Measurements from ENCODE around the gene SLC45A1.

The SLC45A1 gene

DNA sequence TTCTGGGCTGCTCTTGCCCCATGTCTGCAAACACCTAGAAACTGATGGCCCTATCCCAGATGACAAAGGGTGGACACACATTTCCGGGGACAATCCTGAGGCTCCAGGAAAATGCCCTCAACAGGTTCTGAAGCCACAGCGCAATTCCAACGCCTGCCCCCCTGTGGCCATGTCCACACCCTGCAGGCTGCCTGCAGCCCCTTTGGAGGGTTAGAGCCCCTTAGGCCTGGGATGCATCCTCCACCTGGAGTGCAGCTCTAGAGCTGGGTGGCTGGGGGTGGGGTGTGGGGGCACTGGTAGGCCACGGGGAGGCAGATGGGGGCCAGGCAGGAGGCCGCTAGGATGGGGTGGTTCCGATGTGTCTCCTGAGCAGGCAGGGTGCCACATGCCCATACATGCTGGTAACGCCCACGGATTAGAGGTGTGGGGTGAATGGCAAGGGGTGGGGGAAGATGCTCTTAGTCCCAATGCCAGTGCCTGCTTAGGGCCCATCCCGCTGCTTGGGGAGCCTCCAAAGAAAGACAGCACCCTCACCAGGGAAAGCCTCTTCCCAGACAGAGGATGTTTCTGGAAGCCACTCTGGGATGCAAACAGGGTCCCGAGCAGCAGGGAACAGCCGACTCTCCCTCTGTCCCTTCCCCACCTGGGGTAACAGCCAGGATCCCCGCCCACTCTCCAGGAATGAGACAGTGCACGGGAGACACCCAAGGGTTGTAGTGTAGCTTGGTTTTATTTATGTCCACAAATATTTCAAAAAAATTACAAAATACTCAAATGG is 34.0 kb downstream of the SLC45A1 start:
- Histone ChIP-seq H3K4me3 (no peak overlapping the region), H4K20me1 (peaks cover 84% of the 10 kb centered on the region), H3K27ac (no peak overlapping the region), H3K4me2 (no peak overlapping the region), H3K27me3 (no peaks in the 10 kb centered on the region), H3K36me3 (peaks cover 59% of the 10 kb centered on the region), H3K4me1 (peaks cover 21% of the 10 kb centered on the region), H3K9me3 (no peaks in the 10 kb centered on the region), H3K9ac (no peak overlapping the region)
- no peak for TF ChIP-seq Cebpa-rat (IDR thresholded peaks at IDR 0.05)

DNA sequence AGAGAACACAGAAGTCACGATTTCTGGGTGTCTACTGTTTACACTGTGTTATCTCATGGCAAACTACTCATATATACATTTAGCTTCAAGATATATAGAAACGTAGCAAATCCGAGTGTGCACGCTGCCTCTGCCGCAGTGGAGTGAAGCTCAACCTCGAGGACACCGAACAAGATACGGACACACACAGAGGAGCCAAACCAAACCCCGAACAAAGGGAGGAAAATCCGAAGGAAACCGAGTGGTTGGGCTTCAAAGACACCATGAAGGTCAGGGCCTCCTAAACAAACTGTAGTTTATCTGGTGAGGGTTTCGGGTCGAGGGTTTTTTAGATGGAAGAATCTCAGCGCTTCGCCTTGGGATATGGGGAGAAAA is 34.5 kb downstream of the SLC45A1 start:
- H3K27ac ChIP-seq, result no peak overlapping the region
- H3K9me3 ChIP-seq, result no peaks in the 10 kb centered on the region
- H3K4me3 ChIP-seq, result no peak overlapping the region
- H3K36me3 ChIP-seq, result peaks cover 65% of the 10 kb centered on the region
- peaks cover 15% of the 10 kb centered on the region for H3K4me1 ChIP-seq
- H3K27me3 ChIP-seq, result no peaks in the 10 kb centered on the region
- no peak for TF ChIP-seq Cebpa-rat (IDR thresholded peaks at IDR 0.05)
- no peak overlapping the region for H3K9ac ChIP-seq
- H4K20me1 ChIP-seq, result peaks cover 89% of the 10 kb centered on the region
- H3K4me2 ChIP-seq, result no peak overlapping the region

DNA sequence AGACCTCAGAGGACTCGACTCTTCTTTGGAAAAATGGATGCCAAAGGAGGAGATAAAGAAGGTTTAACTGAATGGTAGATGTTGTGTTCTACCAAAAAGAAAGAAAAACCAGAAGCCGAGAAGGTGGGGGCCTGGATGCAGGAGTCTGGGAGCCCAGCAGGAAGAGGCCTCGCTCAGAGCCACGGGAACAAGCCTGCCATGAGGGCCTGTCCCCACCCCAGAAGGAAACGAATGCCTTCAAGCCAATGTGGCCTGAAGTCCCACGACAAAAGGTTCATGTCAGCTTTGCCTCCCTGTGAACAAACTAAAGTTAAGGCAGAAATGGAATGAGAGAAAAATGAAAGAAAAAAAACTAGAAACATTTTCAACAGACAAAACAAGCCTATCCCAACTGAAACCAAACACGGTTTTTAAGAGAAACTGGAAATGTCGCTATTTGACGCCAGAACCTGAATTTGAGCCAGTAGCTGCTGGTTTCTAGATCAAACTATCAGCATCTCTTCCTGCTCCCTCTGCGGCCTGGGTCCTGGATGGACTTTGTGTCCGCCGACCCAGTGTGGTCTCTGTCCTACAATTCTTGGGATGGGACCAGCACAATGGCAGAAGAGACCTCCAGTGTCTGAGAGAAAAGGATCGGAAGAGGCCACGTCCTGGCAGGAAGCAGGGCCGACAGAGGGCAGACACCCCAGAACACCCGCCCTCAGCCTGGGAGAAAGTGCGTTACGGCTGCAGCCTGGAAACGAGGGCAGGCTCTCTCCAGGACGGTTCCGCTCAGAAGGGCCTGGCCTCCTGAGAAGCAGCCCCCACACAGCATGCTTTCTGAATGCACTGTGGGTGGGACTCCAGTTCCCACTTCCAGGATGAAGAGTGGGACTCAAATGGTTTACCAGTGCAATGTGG is 35.2 kb downstream of the SLC45A1 start:
- no peak overlapping the region for H3K4me3 ChIP-seq
- TF ChIP-seq Cebpa-rat (IDR thresholded peaks at IDR 0.05), result no peak
- peaks cover 92% of the 10 kb centered on the region for H4K20me1 ChIP-seq
- H3K36me3 ChIP-seq, result peaks cover 72% of the 10 kb centered on the region
- H3K9me3 ChIP-seq, result no peaks in the 10 kb centered on the region
- no peak overlapping the region for H3K9ac ChIP-seq
- H3K27ac ChIP-seq, result no peak overlapping the region
- H3K27me3 ChIP-seq, result no peaks in the 10 kb centered on the region
- H3K4me1 ChIP-seq, result peaks cover 8% of the 10 kb centered on the region
- no peak overlapping the region for H3K4me2 ChIP-seq

DNA sequence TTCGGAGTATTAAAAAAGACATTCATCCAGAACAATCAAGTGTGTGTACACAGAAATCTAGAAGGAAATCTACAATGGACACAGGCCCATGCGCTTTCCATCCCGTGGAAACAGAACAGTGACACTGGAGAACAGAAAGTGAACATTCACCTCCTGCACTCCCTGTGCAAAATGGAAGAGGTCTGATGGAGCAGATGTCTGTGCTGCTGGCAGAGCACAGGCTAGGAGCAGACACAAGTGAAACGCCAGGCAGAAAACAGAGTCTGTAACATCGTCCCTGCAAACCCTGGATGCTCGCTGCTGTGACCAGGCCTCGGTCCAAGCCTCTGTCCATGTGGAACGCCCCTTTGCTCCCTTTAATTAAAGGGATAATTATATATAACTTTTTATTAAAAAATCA is 36.1 kb downstream of the SLC45A1 start:
- H3K27ac ChIP-seq, result no peak overlapping the region

DNA sequence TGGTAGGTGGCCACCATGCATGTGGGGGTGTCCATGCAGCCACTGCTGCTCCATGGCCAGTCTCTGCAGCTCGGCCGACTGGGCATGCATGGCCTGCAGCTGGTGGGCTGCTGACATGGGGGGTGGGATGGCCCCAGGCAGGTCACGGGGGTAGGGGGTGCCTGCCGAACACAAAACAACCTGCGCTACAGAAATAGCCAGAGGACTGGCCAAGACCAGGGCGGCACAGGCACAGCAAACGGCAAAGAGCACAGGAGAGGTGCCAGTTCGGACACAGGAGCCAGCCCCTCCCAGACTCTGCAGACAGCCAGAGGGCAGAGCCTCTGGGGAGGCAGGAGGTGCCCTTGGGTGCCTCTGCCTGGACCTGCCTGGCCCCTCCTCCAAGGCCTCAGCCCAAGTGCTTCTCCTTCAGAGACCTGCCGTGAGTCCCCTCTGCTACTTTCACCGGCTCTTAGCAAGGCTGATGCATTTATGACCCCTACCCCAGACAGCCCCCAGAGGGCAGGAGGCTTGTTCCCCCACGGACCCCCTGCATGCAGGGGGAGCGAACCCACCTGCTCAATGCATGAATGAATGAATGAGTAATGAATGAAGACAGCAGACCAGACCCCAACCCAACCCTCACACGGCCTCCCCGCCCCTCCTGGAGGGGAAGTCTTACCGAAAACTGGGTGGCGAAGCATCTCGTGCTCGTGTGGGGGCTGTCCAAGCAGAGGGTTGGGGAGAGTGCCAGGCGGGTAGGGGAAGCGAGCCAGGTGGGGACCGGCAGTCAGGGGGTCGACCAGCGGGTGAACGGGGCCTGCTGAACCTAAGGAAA is 37.7 kb downstream of the SLC45A1 start:
- H3K4me3 ChIP-seq, result no peak overlapping the region
- no peak overlapping the region for H3K4me2 ChIP-seq
- H4K20me1 ChIP-seq, result peaks cover 90% of the 10 kb centered on the region
- H3K27ac ChIP-seq, result no peak overlapping the region
- H3K9me3 ChIP-seq, result no peaks in the 10 kb centered on the region
- H3K27me3 ChIP-seq, result no peaks in the 10 kb centered on the region
- no peak overlapping the region for H3K9ac ChIP-seq
- 0 out of 2 replicates have a peak, but pooled peaks cover 6% of the 10 kb centered on the region for H3K4me1 ChIP-seq
- peaks cover 94% of the 10 kb centered on the region for H3K36me3 ChIP-seq
- TF ChIP-seq Cebpa-rat (IDR thresholded peaks at IDR 0.05), result no peak

More for the DNA sequence above, 36.1 kb downstream of the SLC45A1 start:
- peaks cover 81% of the 10 kb centered on the region for H3K36me3 ChIP-seq
- no peaks in the 10 kb centered on the region for H3K9me3 ChIP-seq
- no peak for TF ChIP-seq Cebpa-rat (IDR thresholded peaks at IDR 0.05)
- H4K20me1 ChIP-seq, result peaks cover 94% of the 10 kb centered on the region
- H3K4me3 ChIP-seq, result no peak overlapping the region
- no peaks in the 10 kb centered on the region for H3K4me1 ChIP-seq
- H3K27me3 ChIP-seq, result no peaks in the 10 kb centered on the region
- no peak overlapping the region for H3K4me2 ChIP-seq
- H3K9ac ChIP-seq, result no peak overlapping the region

DNA sequence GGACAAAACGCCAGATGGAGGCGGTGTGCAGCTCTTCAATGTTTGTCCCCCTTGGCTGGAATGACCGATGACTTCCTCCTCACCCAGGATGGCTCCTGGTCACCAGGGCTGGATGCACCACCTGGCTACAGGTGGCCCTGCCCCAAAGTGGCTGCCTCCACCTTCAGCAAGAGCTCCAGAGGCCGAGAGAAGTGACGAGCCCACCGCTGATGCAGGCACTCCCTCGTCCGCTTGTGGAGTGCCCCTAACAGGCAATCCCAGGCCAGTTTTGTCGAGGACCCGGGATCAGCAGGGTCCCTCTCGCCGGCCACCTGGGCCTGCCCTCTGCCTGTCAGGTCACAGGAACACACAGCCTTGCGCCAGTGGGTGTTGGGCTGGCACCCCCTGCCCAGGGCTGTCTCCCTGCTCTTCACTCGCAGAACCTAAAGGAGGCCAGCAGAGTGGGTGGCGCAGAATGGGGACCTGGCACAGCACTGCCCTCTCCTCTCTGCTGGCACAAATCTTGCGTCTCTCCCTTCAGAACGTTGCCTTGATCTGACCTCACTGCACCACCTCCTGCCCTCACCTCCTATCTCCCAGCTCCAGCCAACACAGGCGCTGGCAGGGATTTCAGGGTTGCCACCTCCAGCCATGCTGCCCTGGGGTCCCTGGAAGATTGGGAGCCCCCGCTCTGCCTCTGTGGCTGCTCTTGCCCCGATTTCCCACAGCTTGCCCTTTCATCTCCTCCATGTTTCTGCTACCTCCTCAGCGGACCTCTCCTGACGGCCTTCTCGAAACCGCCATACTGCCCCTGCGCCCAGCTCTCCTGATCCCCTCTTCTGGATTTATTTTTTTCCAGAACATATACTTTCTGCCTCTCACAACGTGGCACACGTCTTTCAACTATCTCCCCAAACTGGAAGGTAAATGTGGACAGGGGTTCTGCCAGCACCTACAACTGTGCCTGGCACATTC is 38.6 kb downstream of the SLC45A1 start:
- Histone ChIP-seq H3K27ac (no peak overlapping the region), H3K36me3 (peaks cover 94% of the 10 kb centered on the region), H3K4me3 (no peak overlapping the region), H4K20me1 (peaks cover 90% of the 10 kb centered on the region), H3K4me1 (0 out of 2 replicates have a peak, but pooled peaks cover 6% of the 10 kb centered on the region), H3K9me3 (no peaks in the 10 kb centered on the region), H3K9ac (no peak overlapping the region), H3K27me3 (no peaks in the 10 kb centered on the region), H3K4me2 (no peak overlapping the region)
- no peak for TF ChIP-seq Cebpa-rat (IDR thresholded peaks at IDR 0.05)

DNA sequence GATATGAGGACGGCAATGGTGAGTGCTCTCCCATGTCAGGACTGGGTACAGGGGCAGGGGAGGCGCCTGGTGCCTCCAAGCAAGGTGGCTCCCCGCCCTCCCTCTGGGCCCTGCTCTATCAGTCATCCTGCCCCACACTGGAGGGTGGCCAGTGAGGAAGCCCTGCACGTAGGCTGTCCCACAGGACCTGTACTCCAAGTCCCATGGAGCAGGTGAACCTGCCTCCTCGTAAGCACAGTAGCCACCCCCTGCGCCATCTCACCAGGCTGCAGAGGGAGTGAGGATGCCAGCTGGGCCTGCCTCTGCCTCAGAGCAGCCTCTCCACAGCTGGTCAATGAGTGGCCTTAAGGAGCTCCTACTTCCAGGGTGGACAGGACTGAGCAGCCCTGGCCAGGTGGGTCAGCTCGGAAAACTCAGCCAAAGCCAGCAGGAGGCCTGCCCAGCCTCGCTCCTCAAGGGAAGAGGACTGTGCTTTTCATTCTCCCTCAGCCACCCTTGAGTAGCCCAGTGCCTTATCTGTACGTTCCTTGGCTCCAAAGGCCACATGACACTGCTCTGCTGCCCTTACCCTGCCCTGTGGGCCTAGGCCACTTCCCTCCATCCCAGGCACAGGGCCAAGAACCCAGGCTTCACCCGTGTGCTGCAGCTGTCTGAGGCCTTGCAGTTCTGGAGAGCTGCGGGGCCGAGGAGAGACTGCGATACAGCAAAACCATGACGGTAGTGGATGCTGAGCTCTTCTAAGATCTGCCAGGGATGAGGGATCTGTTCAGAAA is 39.6 kb downstream of the SLC45A1 start:
- Histone ChIP-seq H3K27ac (no peak overlapping the region), H3K27me3 (no peaks in the 10 kb centered on the region), H3K4me2 (no peak overlapping the region), H3K9ac (no peak overlapping the region), H3K9me3 (no peaks in the 10 kb centered on the region), H3K4me3 (no peak overlapping the region), H3K36me3 (peaks cover 97% of the 10 kb centered on the region), H4K20me1 (peaks cover 92% of the 10 kb centered on the region), H3K4me1 (0 out of 2 replicates have a peak, but pooled peaks cover 6% of the 10 kb centered on the region)
- TF ChIP-seq Cebpa-rat (IDR thresholded peaks at IDR 0.05), result no peak

DNA sequence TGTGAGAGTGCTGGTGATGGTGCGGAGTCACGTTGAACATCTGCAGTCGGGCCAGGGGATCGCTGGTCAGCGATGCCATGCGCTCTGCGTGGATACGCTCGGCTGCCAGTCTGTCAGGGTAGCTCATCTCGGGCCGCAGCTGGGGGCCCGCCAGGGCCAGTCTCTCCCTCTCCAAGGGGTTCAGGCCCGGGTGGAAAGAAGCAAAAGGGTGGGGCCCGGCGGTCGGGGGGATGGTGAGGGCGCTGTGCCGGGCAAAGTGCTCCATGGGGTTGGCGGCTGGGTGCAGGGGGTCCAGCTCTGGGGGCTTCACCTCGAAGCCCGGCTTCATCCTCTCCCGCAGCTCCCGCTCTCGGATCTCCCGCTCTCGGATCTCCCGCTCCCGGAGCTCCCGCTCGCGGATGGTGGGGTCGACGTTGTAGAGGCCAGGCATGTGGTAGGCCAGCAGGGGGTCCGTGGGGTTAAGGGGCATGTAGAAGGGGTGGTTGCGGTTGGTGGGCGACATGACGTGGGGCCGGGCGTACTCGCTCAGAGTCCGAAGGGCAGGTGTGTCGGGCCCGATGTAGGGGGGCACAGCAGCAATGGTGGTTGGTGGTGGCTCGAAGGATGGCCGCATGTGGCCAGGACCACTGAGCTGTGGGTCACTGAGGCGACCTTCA is 40.5 kb downstream of the SLC45A1 start:
- no peak for TF ChIP-seq Cebpa-rat (IDR thresholded peaks at IDR 0.05)
- H3K9me3 ChIP-seq, result no peaks in the 10 kb centered on the region
- no peak overlapping the region for H3K9ac ChIP-seq
- no peak overlapping the region for H3K4me3 ChIP-seq
- H3K36me3 ChIP-seq, result peaks cover 97% of the 10 kb centered on the region
- H3K27ac ChIP-seq, result no peak overlapping the region
- peaks cover 92% of the 10 kb centered on the region for H4K20me1 ChIP-seq
- H3K4me1 ChIP-seq, result 0 out of 2 replicates have a peak, but pooled peaks cover 6% of the 10 kb centered on the region
- no peaks in the 10 kb centered on the region for H3K27me3 ChIP-seq
- H3K4me2 ChIP-seq, result no peak overlapping the region

All from BLaER1 (cell line).